ENCODE results near the gene ACSS3.

Gene ACSS3

DNA sequence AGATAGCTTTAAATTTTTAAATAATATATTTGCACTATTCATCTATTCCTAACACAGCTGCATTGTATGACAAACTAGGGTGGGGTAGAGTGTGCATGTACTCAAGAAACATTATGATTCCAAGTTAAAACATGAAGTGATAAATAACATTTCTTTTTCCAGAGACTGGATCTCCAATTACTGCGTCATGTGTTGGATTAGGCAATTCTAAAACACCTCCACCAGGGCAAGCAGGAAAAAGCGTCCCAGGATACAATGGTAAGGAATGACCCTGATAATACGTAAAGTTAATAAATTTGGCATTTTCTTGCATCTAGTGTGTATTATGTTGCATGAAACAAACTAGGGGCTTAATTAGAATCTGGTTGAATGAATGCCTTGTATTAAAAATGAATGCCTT lies 138.9 kb downstream of the ACSS3 start:
- FAIRE-seq: no peak
- DNase-seq (ENCODE audit: insufficient read length, low spot score): no peak
- TF ChIP-seq, protein P1, sequence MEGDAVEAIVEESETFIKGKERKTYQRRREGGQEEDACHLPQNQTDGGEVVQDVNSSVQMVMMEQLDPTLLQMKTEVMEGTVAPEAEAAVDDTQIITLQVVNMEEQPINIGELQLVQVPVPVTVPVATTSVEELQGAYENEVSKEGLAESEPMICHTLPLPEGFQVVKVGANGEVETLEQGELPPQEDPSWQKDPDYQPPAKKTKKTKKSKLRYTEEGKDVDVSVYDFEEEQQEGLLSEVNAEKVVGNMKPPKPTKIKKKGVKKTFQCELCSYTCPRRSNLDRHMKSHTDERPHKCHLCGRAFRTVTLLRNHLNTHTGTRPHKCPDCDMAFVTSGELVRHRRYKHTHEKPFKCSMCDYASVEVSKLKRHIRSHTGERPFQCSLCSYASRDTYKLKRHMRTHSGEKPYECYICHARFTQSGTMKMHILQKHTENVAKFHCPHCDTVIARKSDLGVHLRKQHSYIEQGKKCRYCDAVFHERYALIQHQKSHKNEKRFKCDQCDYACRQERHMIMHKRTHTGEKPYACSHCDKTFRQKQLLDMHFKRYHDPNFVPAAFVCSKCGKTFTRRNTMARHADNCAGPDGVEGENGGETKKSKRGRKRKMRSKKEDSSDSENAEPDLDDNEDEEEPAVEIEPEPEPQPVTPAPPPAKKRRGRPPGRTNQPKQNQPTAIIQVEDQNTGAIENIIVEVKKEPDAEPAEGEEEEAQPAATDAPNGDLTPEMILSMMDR (IDR thresholded peaks at IDR 0.05; ENCODE audit: insufficient read depth, missing control alignments): no peak

DNA sequence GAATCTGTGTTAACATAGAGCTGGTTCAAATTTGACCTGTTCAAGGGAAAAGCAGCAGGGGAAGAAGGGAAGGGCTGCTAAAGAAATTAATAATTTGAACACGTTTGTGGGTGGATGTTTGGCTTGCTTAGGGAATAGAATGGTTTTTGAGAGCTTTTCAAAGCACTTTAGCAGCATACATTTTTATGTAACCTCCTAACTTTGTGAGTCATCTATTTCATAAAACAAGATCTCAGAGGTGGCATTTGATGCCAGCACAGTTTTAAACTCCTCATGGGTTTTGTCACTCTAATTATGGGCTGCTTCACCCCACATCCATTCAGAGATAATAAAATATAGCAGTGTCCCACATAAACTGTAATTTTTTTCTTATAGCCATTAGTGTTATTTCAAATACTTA lies 143.8 kb downstream of the ACSS3 start:
- FAIRE-seq (no peak), DNase-seq (ENCODE audit: insufficient read length, low spot score) (no peak)
- TF ChIP-seq, protein P1 (IDR thresholded peaks at IDR 0.05; ENCODE audit: insufficient read depth, missing control alignments): no peak

DNA sequence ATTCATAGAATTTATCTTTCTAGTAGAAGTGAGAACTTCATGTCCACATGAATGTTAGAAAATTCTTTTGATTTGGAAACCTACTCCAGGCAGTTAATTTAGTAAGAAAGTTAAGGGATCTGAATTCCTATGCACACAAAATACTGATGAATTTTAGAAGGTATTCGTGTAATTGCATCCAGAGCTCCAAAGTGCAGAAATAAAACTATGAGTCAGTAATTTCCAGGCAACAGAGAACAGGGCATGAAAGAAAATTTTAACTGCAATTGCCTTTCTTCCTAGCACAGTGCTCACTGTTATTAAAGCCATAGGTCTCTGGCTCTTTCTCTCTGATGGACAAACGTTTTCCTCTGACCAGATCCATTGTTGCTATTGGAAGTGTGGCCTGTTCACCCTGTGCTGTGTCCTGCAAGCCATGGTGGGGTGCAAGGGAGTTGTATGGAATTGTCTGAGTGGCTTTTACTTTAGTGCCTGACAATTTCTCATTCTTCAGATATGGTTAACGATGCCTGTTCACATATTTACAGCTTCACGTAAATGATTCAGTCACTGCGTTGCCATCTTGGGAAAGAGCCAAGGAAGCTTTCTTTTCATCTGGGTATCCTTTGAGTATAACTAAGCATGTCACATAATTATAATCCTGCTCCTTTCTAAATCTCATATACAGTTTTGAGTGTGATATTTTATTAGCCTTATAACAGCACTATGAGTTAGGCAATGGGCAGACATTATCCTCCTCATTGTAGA lies 145.1 kb downstream of the ACSS3 start:
- no peak for FAIRE-seq
- DNase-seq (ENCODE audit: insufficient read length, low spot score): no peak
- TF ChIP-seq, protein P1 (IDR thresholded peaks at IDR 0.05; ENCODE audit: insufficient read depth, missing control alignments): no peak

DNA sequence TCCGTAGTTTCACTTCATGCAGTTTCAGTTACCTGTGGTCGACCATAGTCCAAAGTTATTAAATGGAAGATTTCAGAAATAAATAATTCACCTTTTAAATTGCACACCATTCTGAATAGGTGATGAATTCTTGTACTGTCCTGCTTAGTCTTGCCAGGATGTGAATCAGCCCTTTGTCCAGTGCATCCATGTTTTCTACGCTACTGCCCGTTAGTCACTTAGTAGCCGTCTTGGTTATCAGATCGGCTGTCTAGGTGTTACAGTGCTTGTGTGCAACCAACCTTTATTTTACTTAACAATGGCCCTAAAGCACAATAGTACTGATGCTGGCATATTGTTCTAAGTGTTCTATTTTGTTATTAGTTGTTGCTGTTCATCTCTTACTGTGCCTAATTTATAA lies 146.7 kb downstream of the ACSS3 start:
- TF ChIP-seq, protein P1 (IDR thresholded peaks at IDR 0.05; ENCODE audit: insufficient read depth, missing control alignments): no peak
- no peak for FAIRE-seq
- no peak for DNase-seq (ENCODE audit: insufficient read length, low spot score)

DNA sequence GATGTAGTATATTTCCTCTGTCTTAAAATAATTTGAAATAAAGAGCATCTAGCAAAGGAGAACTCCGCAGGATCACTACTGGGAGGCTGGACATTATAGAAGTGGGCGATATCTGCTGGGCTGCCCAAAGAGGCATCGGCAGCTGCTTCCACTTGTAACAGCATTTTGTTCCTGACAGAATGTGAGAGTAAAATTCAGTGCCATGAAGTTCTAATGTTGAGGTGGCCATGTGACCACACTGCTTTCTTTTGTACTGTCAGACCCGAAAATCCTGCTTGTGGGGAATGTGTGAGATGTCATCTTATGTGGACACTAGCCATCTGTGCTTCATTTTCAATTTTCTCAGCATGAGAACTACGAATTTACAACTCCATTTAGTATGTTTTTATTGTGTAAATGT lies 151.9 kb downstream of the ACSS3 start:
- TF ChIP-seq, protein P1 (IDR thresholded peaks at IDR 0.05; ENCODE audit: insufficient read depth, missing control alignments): no peak
- DNase-seq (ENCODE audit: insufficient read length, low spot score): no peak
- FAIRE-seq: no peak

DNA sequence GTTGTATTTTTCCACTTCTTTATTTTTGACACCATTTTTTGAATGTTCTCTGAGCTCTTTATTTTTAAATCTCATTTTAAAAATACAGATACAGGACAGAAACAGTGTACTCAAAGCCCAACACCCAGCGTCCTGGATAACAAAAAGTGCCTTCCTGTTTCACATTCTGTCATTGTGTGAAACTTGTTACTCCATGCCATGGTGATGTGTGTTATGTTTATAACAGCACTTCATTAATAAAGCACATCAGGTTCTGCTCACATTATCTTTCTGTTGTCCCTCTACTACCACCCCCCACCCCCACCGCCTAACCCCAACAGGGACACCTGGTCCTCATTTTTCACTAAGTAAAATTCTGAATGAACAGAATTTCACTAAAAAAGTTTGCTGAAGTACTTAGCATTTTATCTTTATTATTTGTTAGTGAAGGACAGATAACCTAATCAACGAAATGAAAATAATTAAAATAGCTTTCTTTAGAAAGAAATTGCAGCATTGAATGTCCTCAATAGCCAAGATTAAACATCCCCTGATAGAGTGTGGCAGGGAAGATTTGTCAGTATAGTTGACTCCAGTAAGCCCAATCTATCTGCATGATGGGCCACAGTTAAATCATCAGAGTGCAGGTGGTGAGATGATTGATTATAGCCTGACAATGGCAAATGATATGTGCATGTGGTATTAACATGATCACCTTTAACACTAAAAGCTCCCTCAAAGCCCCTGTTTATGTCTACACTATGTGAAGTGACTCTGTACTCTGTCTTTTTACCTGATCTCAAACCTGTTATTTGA lies 153.9 kb downstream of the ACSS3 start:
- no peak for DNase-seq (ENCODE audit: insufficient read length, low spot score)
- FAIRE-seq: peak; percentile 89
- TF ChIP-seq, protein P1 (IDR thresholded peaks at IDR 0.05; ENCODE audit: insufficient read depth, missing control alignments): no peak

DNA sequence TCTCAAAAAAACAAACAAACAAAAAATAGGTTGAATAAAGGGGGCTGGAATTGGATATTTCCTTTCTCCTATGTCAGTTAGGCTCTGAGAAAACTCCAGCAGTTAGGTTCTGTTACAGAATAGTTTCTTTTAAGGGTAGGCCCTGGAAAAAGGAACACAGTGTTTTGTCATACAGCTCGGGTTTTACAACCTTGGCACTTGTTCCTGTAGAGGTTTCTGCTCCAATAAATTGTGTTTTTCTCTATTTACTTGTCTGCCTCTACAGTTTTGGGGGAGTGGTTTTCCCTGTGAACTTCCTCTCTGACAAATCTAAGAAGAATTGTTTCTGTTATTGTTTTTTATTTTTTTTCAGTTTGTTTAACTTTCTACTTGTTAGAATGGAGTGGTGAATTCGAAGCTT lies 167.6 kb downstream of the ACSS3 start:
- no peak for DNase-seq (ENCODE audit: insufficient read length, low spot score)

More for the DNA sequence above, 167.6 kb downstream of the ACSS3 start:
- TF ChIP-seq, protein P1 (IDR thresholded peaks at IDR 0.05; ENCODE audit: insufficient read depth, missing control alignments): no peak
- FAIRE-seq: no peak

Data from D721Med (cell line).